B cell (primary cell): Measurements from ENCODE around the gene NAPA. TPM values are rescaled to one million over a fixed set of nuclear protein-coding genes. Genes with fewer than 3 reads are reported as not detected.

Experiments
- ATAC-seq: fragments of 200-7000 bp; cut with Tn5 transposase; one replicate; pipeline ENCODE4 v1.10.0; 2021; ENCODE audit warnings: low read depth, mild to moderate bottlenecking, moderate number of reproducible peaks, moderate library complexity
- CTCF ChIA-PET: fragments of 350-600 bp; sonication (Branson Sonifier 250); formaldehyde crosslinking; loops from one replicate; lab custom pipeline; 2021; ENCODE audit warnings: antibody characterized with exemption, inconsistent platforms; lab: Charles Lee
- POLR2A ChIA-PET: fragments of 350-600 bp; sonication (Branson Sonifier 250); formaldehyde crosslinking; loops from one replicate; lab custom pipeline; 2021; ENCODE audit warnings: antibody characterized with exemption; lab: Charles Lee
- DNase-seq: peaks from one replicate; pipeline ENCODE4 v3.0.0; 2013
- H2AFZ ChIP-seq: 2 replicates; pipeline ENCODE4 v1.6.1; 2012; ENCODE audit warnings: mild to moderate bottlenecking, low read depth, low read length; ENCODE audit not compliant: insufficient read depth, poor library complexity, severe bottlenecking
- H3K27ac ChIP-seq, 2 donors: 1 replicate in 1 of 2; 2 replicates in 1 of 2; pipeline ENCODE4 v1.5.1; 2012 to 2013; ENCODE audit warnings: low read length in 2 of 2, mild to moderate bottlenecking in 2 of 2, moderate library complexity in 1 of 2
- H3K27me3 ChIP-seq, 4 experiments: fragments of 200-600 bp in 1 of 4; sonication (generic) in 1 of 4; replicated peaks in 1 of 4; 1 replicate in 2 of 4; 2 replicates in 2 of 4; pipeline versions ENCODE4 v1.6.1 to v1.7.0; 2013 to 2016; ENCODE audit warnings: low read length in 3 of 4, mild to moderate bottlenecking in 2 of 4, mixed read lengths in 1 of 4, moderate library complexity in 1 of 4; ENCODE audit not compliant: insufficient read depth in 4 of 4, control insufficient read depth in 3 of 4; ENCODE audit errors: control extremely low read depth in 1 of 4
- H3K36me3 ChIP-seq, 2 experiments: replicated peaks in 1 of 2; 1 replicate in 1 of 2; 2 replicates in 1 of 2; pipeline versions ENCODE4 v1.6.1 to v1.7.1; 2013; ENCODE audit warnings: low read length in 1 of 2; ENCODE audit not compliant: insufficient read depth in 2 of 2, control insufficient read depth in 1 of 2; ENCODE audit errors: control extremely low read depth in 1 of 2, extremely low read depth in 1 of 2
- H3K4me1 ChIP-seq, 2 donors: fragments of 200-600 bp in 1 of 2; sonication (generic) in 1 of 2; 1 replicate in 1 of 2; 2 replicates in 1 of 2; pipeline versions ENCODE4 v1.5.1 to v1.6.1; 2013 to 2017; ENCODE audit warnings: low read length in 2 of 2; ENCODE audit not compliant: control insufficient read depth in 2 of 2, insufficient read depth in 2 of 2
- H3K4me2 ChIP-seq: replicated peaks from 2 replicates; pipeline ENCODE3; 2012; ENCODE audit warnings: mild to moderate bottlenecking, low read depth, low read length; ENCODE audit not compliant: poor library complexity, severe bottlenecking
- H3K4me3 ChIP-seq, 5 experiments: fragments of 200-600 bp in 1 of 5; sonication (generic) in 1 of 5; 1 replicate in 3 of 5; 2 replicates in 2 of 5; pipeline versions ENCODE4 v1.5.1 to v1.7.0; 2011 to 2016; ENCODE audit warnings: low read length in 4 of 5, mild to moderate bottlenecking in 4 of 5, low read depth in 2 of 5, control low read depth in 1 of 5, moderate library complexity in 1 of 5; ENCODE audit not compliant: insufficient read depth in 1 of 5; ENCODE audit errors: control extremely low read depth in 1 of 5, extremely low read depth in 1 of 5
- H3K79me2 ChIP-seq: fragments of 200-600 bp; sonication (generic); one replicate; pipeline ENCODE4 v1.6.0; 2016; ENCODE audit warnings: low read length; ENCODE audit not compliant: control insufficient read depth, insufficient read depth
- H3K9ac ChIP-seq: fragments of 200-600 bp; sonication (generic); 2 replicates; pipeline ENCODE4 v1.6.1; 2017; ENCODE audit warnings: mild to moderate bottlenecking, low read length, moderate library complexity
- H3K9me3 ChIP-seq, 3 donors: one replicate each; pipeline versions ENCODE4 v1.6.1 to v1.7.1; 2013; ENCODE audit warnings: low read length in 2 of 3; ENCODE audit not compliant: control insufficient read depth in 2 of 3, insufficient read depth in 1 of 3; ENCODE audit errors: control extremely low read depth in 1 of 3
- H4K20me1 ChIP-seq: 2 replicates; pipeline ENCODE4 v1.6.0; 2012; ENCODE audit warnings: mild to moderate bottlenecking, low read length; ENCODE audit not compliant: insufficient read depth, control insufficient read depth, poor library complexity, severe bottlenecking
- H3K27ac Mint-ChIP-seq: one replicate; pipeline ENCODE4 v1.8.0; 2021; ENCODE audit warnings: mixed read lengths
- H3K27me3 Mint-ChIP-seq: one replicate; pipeline ENCODE4 v1.8.0; 2021; ENCODE audit warnings: mixed read lengths
- H3K4me1 Mint-ChIP-seq: one replicate; pipeline ENCODE4 v1.8.0; 2021; ENCODE audit warnings: mixed read lengths
- H3K4me3 Mint-ChIP-seq: one replicate; pipeline ENCODE4 v1.8.0; 2021; ENCODE audit warnings: mixed read lengths
- H3K9me3 Mint-ChIP-seq: one replicate; pipeline ENCODE4 v1.8.0; 2022; ENCODE audit warnings: mixed read lengths; ENCODE audit not compliant: insufficient read depth
- CTCF ChIP-seq: fragments of 200-600 bp; IDR thresholded peaks from one replicate; pipeline ENCODE4 v1.8.0; 2022; ENCODE audit warnings: antibody characterized with exemption, mild to moderate bottlenecking
- EZH2 ChIP-seq: IDR thresholded peaks from 2 replicates; pipeline ENCODE4 v1.6.1; 2012; ENCODE audit warnings: borderline replicate concordance, low read depth, mild to moderate bottlenecking, moderate library complexity, low read length; ENCODE audit not compliant: insufficient read depth, poor library complexity, severe bottlenecking
- WGBS: methylation state at CpG from one replicate; pipeline ENCODE4 v1.1.5; 2013; ENCODE audit warnings: missing lambda C conversion rate; ENCODE audit not compliant: insufficient coverage; 5-methylcytosine and 5-hydroxymethylcytosine counted together
- intact Hi-C: fragments of 100-400 bp; cut with micrococcal nuclease; formaldehyde crosslinking; loops from one replicate; pipeline ENCODE4 v1.10.0; 2022
- polyA plus RNA-seq: library from polyadenylated mRNA; depleted of rRNA; stranded (reverse); fragments of >200 nt; gene quantifications from 2 replicates; pipeline ENCODE4 v1.2.3, GENCODE V29; 2012
- total RNA-seq, 2 donors: library from RNA; stranded (reverse); fragments of 120-200 nt in 1 of 2; gene quantifications; 1 replicate in 1 of 2; 2 replicates in 1 of 2; pipeline versions ENCODE4 v1.2.3 to v1.2.4, GENCODE V29; 2013 to 2022

NAPA gene
- total and polyA plus RNA-seq, 2 donors (not counting 1 experiment from before 2014, with no cell fraction given), result 66.8 to 86.5 TPM

GRCh38 chr19:47438793-47439220 lies 76.1 kb downstream of the NAPA start:
- Histone ChIP-seq H3K4me3 (no peak overlapping the region), H3K79me2 (no peaks in the 10 kb centered on the region), H3K9me3 (peaks cover 0 to 13% (median 0%) of the 10 kb centered on the region in 3 donors), H3K4me1 (peaks cover 6 to 10% of the 10 kb centered on the region in 2 donors), H3K27me3 (peaks cover 0 to 73% (median 30%) of the 10 kb centered on the region in 4 experiments), H3K27ac (no peak overlapping the region), H2AFZ (no peak overlapping the region), H3K9ac (no peak overlapping the region), H3K4me2 (no peak overlapping the region), H4K20me1 (no peaks in the 10 kb centered on the region), H3K36me3 (no peaks in the 10 kb centered on the region)
- Mint-ChIP-seq H3K27me3 (peaks cover 68% of the 10 kb centered on the region), H3K4me1 (peaks cover 5% of the 10 kb centered on the region), H3K9me3 (no peaks in the 10 kb centered on the region), H3K27ac (no peak overlapping the region), H3K4me3 (no peak overlapping the region)
- ChIA-PET POLR2A (no interaction called here), CTCF (interaction anchor here (1.2 to 9.0 kb wide), 5 partner anchors 93 to 270 kb away, joined by 3 to 175 read pairs (median 3); no protein-coding TSS in a partner anchor)
- DNase-seq (no peak), ATAC-seq (no peak)
- intact Hi-C loops, result no loop called here
- WGBS, result 44% methylated on average over 5 of the region's 5 CpGs
- no peak for TF ChIP-seq EZH2
- TF ChIP-seq CTCF, result no peak

Other genes starting within 250 kb of the NAPA start
- 13.6 and 15.8 TPM in 2 replicates for gene INAFM1, start 240.2 kb downstream of the NAPA start, total RNA-seq
- gene INAFM1, start 240.2 kb downstream of the NAPA start, polyA plus RNA-seq, result 6.6 and 6.8 TPM in 2 replicates
- 1.9 and 4.9 TPM in 2 replicates for gene C5AR1, start 205.2 kb downstream of the NAPA start, total RNA-seq
- gene C5AR1, start 205.2 kb downstream of the NAPA start, polyA plus RNA-seq, result 3.1 and 4.1 TPM in 2 replicates
- 0.25 and 0.58 TPM in 2 replicates for gene C5AR2, start 182.9 kb downstream of the NAPA start, total RNA-seq
- 1.2 and 1.5 TPM in 2 replicates for gene C5AR2, start 182.9 kb downstream of the NAPA start, polyA plus RNA-seq
- 24.3 and 25.1 TPM in 2 replicates for gene DHX34, start 165.7 kb downstream of the NAPA start, total RNA-seq
- 25.6 and 31.3 TPM in 2 replicates for gene DHX34, start 165.7 kb downstream of the NAPA start, polyA plus RNA-seq
- not detected in 2 replicates for gene MEIS3, start 95.5 kb downstream of the NAPA start, total RNA-seq
- not detected in 2 replicates for gene MEIS3, start 95.5 kb downstream of the NAPA start, polyA plus RNA-seq
- not detected in 2 replicates for gene SLC8A2, start 43.2 kb downstream of the NAPA start, total RNA-seq
- 0.07 TPM in 1 of 2 replicates, not detected in the other for gene SLC8A2, start 43.2 kb downstream of the NAPA start, polyA plus RNA-seq
- 8.1 and 11.7 TPM in 2 replicates for gene KPTN, start 30.8 kb downstream of the NAPA start, total RNA-seq
- 11.4 TPM in 2 replicates for gene KPTN, start 30.8 kb downstream of the NAPA start, polyA plus RNA-seq
- gene ZNF541, start 58.1 kb upstream of the NAPA start, total RNA-seq, result not detected in 2 replicates
- 0.03 TPM in 1 of 2 replicates, not detected in the other for gene ZNF541, start 58.1 kb upstream of the NAPA start, polyA plus RNA-seq
- 26.7 and 34.7 TPM in 2 replicates for gene BICRA, start 94.1 kb upstream of the NAPA start, total RNA-seq
- gene BICRA, start 94.1 kb upstream of the NAPA start, polyA plus RNA-seq, result 11.9 and 14.1 TPM in 2 replicates
- gene EHD2, start 198.4 kb upstream of the NAPA start, total RNA-seq, result not detected in 2 replicates
- not detected in 2 replicates for gene EHD2, start 198.4 kb upstream of the NAPA start, polyA plus RNA-seq
- gene NOP53, start 230.5 kb upstream of the NAPA start, total RNA-seq, result 921 and 978 TPM in 2 replicates
- gene NOP53, start 230.5 kb upstream of the NAPA start, polyA plus RNA-seq, result 526 and 634 TPM in 2 replicates